Measurements from ENCODE around the gene AGBL4. TPM values are rescaled to one million over a fixed set of nuclear protein-coding genes. Genes with fewer than 3 reads are reported as not detected.

AGBL4 gene
- total RNA-seq, 6 experiments from 2014 or later: 0.06 to 1.8 (median 0.93) TPM

GRCh38 chr1:48640836-48641492 lies 1382.8 kb downstream of the AGBL4 start:
- H3K27ac ChIP-seq: no peak overlapping the region
- no peak overlapping the region for H3K4me3 ChIP-seq
- H3K9me3 ChIP-seq: no peaks in the 10 kb centered on the region
- no peaks in the 10 kb centered on the region for H3K4me1 ChIP-seq
- no peak for DNase-seq
- 68% methylated on average over 5 of the region's 5 CpGs for WGBS (ENCODE audit: insufficient coverage, low coverage, low lambda C conversion rate, missing lambda C conversion rate)
- no peaks in the 10 kb centered on the region for H3K27me3 ChIP-seq
- intact Hi-C loops (cut with DNase I): no loop called here
- peak in 1 of 4 donors; percentile 18 for ATAC-seq
- no peaks in the 10 kb centered on the region for H3K36me3 ChIP-seq
- TF ChIP-seq CTCF (IDR thresholded peaks at IDR 0.05) (no peak), POLR2A (IDR thresholded peaks at IDR 0.05) (no peak)

- Histone ChIP-seq H3K27ac (no peak overlapping the region), H3K36me3 (no peaks in the 10 kb centered on the region), H3K27me3 (no peaks in the 10 kb centered on the region), H3K9me3 (no peaks in the 10 kb centered on the region), H3K4me3 (no peak overlapping the region), H3K4me1 (no peaks in the 10 kb centered on the region)
- DNase-seq (no peak), ATAC-seq (no peak)
- intact Hi-C loops (cut with DNase I): no loop called here
- 74% methylated on average over 3 of the region's 3 CpGs for WGBS (ENCODE audit: insufficient coverage, low coverage, low lambda C conversion rate, missing lambda C conversion rate)
- TF ChIP-seq POLR2A (IDR thresholded peaks at IDR 0.05) (no peak), CTCF (IDR thresholded peaks at IDR 0.05) (no peak)
Measured at GRCh38 chr1:48629867-48630266, 1393.9 kb downstream of the AGBL4 start.

- ATAC-seq: no peak
- no peak overlapping the region for H3K4me3 ChIP-seq
- H3K4me1 ChIP-seq: no peaks in the 10 kb centered on the region
- no peaks in the 10 kb centered on the region for H3K9me3 ChIP-seq
- intact Hi-C loops (cut with DNase I): no loop called here
- WGBS (ENCODE audit: insufficient coverage, low coverage, low lambda C conversion rate, missing lambda C conversion rate): 33% methylated on average over 5 of the region's 5 CpGs
- no peaks in the 10 kb centered on the region for H3K36me3 ChIP-seq
- TF ChIP-seq POLR2A (IDR thresholded peaks at IDR 0.05): no peak
- TF ChIP-seq CTCF (IDR thresholded peaks at IDR 0.05): no peak
- H3K27ac ChIP-seq: no peak overlapping the region
- H3K27me3 ChIP-seq: no peaks in the 10 kb centered on the region
- DNase-seq: no peak
Measured at GRCh38 chr1:48627486-48627885, 1396.3 kb downstream of the AGBL4 start.

GRCh38 chr1:48619539-48619938 lies 1404.2 kb downstream of the AGBL4 start:
- Histone ChIP-seq H3K36me3 (no peaks in the 10 kb centered on the region), H3K4me1 (no peaks in the 10 kb centered on the region), H3K27ac (no peak overlapping the region), H3K27me3 (no peaks in the 10 kb centered on the region), H3K9me3 (no peaks in the 10 kb centered on the region), H3K4me3 (no peak overlapping the region)
- DNase-seq: no peak
- TF ChIP-seq POLR2A (IDR thresholded peaks at IDR 0.05): no peak
- no peak for TF ChIP-seq CTCF (IDR thresholded peaks at IDR 0.05)
- intact Hi-C loops (cut with DNase I): no loop called here
- WGBS (ENCODE audit: insufficient coverage, low coverage, low lambda C conversion rate, missing lambda C conversion rate): 60% methylated on average over 9 of the region's 9 CpGs
- ATAC-seq: no peak
